IMR-90 (cell line): ENCODE results near the gene AP2A1. TPM values are rescaled to one million over a fixed set of nuclear protein-coding genes. Genes with fewer than 3 reads are reported as not detected.
A peak's percentile ranks its signal among the peaks of the same experiment; 100 is the strongest.

Experiments used
- ATAC-seq: fragments of 200-7000 bp; cut with Tn5 transposase; 2 replicates; pipeline ENCODE4 v1.9.1; 2020; ENCODE audit warnings: low read depth, mild to moderate bottlenecking, moderate library complexity
- BruUV-seq: library from RNA; stranded (reverse); fragments of 400-500 nt; replicated peaks from 2 replicates; lab custom pipeline; 2021; lab: Mats Ljungman, UMichigan
- CTCF ChIA-PET: fragments of 300-600 bp; formaldehyde crosslinking; extraction: SDS; loops from one replicate; lab custom pipeline; 2021; ENCODE audit warnings: antibody characterized with exemption; lab: Yijun Ruan, JAX
- POLR2A ChIA-PET: fragments of 300-600 bp; sonication (Branson Sonifier 250); formaldehyde crosslinking; loops from one replicate; lab custom pipeline; 2022; ENCODE audit warnings: antibody characterized with exemption; ENCODE audit not compliant: unreplicated experiment; lab: Charles Lee
- DNase-seq: peaks from one replicate; pipeline ENCODE4 v3.0.0; 2013
- H2AFZ ChIP-seq: replicated peaks from 2 replicates; pipeline ENCODE3; 2013; ENCODE audit warnings: low read length, mild to moderate bottlenecking; ENCODE audit not compliant: poor library complexity
- H2AK5ac ChIP-seq: 2 replicates; pipeline ENCODE4 v1.6.1; 2013; ENCODE audit warnings: low read depth, low read length, inconsistent platforms
- H2AK9ac ChIP-seq: replicated peaks from 2 replicates; pipeline ENCODE3; 2013; ENCODE audit warnings: mild to moderate bottlenecking, low read depth, low read length, moderate library complexity; ENCODE audit not compliant: poor library complexity
- H2BK120ac ChIP-seq: 2 replicates; pipeline ENCODE4 v1.6.1; 2013; ENCODE audit warnings: low read depth, low read length, inconsistent platforms
- H2BK15ac ChIP-seq: 3 replicates; pipeline ENCODE4 v1.6.1; 2013; ENCODE audit warnings: low read depth, low read length, inconsistent platforms
- H2BK20ac ChIP-seq: 2 replicates; pipeline ENCODE4 v1.6.1; 2013; ENCODE audit warnings: low read depth, mild to moderate bottlenecking, inconsistent platforms, low read length, moderate library complexity
- H2BK5ac ChIP-seq: 2 replicates; pipeline ENCODE4 v1.6.1; 2013; ENCODE audit warnings: mild to moderate bottlenecking, low read depth, low read length, inconsistent platforms; ENCODE audit not compliant: poor library complexity, severe bottlenecking
- H3K14ac ChIP-seq: replicated peaks from 2 replicates; pipeline ENCODE4 v1.6.1; 2013; ENCODE audit warnings: low read depth, low read length, inconsistent platforms
- H3K18ac ChIP-seq: 2 replicates; pipeline ENCODE4 v1.6.1; 2013; ENCODE audit warnings: low read depth, low read length, control low read depth
- H3K23ac ChIP-seq: 2 replicates; pipeline ENCODE4 v1.6.1; 2013; ENCODE audit warnings: low read depth, low read length, inconsistent platforms
- H3K27ac ChIP-seq: 2 replicates; pipeline ENCODE4 v1.5.1; 2013; ENCODE audit warnings: mild to moderate bottlenecking, control low read depth, low read length; ENCODE audit not compliant: insufficient read depth
- H3K27me3 ChIP-seq: 2 replicates; pipeline ENCODE4 v1.6.1; 2013; ENCODE audit warnings: low read length; ENCODE audit not compliant: control insufficient read depth, insufficient read depth
- H3K36me3 ChIP-seq: 2 replicates; pipeline ENCODE4 v1.6.1; 2013; ENCODE audit warnings: low read length, mixed read lengths; ENCODE audit not compliant: control insufficient read depth, insufficient read depth
- H3K4ac ChIP-seq: 2 replicates; pipeline ENCODE4 v1.6.1; 2013; ENCODE audit warnings: low read depth, low read length, inconsistent platforms
- H3K4me1 ChIP-seq: 2 replicates; pipeline ENCODE4 v1.6.1; 2013; ENCODE audit warnings: low read length, mixed read lengths; ENCODE audit not compliant: control insufficient read depth, insufficient read depth
- H3K4me2 ChIP-seq: 2 replicates; pipeline ENCODE4 v1.6.1; 2013; ENCODE audit warnings: low read depth, mild to moderate bottlenecking, control low read depth, low read length, moderate library complexity
- H3K4me3 ChIP-seq: 2 replicates; pipeline ENCODE4 v1.5.1; 2013; ENCODE audit warnings: low read depth, mild to moderate bottlenecking, control low read depth, low read length, moderate library complexity; ENCODE audit not compliant: insufficient read depth
- H3K56ac ChIP-seq: 2 replicates; pipeline ENCODE4 v1.6.1; 2013; ENCODE audit warnings: low read length, inconsistent platforms; ENCODE audit not compliant: insufficient read depth; ENCODE audit errors: extremely low read depth
- H3K79me1 ChIP-seq, 2 experiments: 2 replicates each; pipeline ENCODE4 v1.6.1; 2013; ENCODE audit warnings: low read length in 2 of 2, inconsistent platforms in 1 of 2, low read depth in 1 of 2
- H3K9ac ChIP-seq: 2 replicates; pipeline ENCODE4 v1.6.1; 2013; ENCODE audit warnings: low read depth, low read length, control low read depth
- H3K9me1 ChIP-seq: 2 replicates; pipeline ENCODE4 v1.6.1; 2013; ENCODE audit warnings: low read length, inconsistent platforms; ENCODE audit not compliant: insufficient read depth
- H3K9me3 ChIP-seq: 2 replicates; pipeline ENCODE4 v1.6.1; 2013; ENCODE audit warnings: low read length; ENCODE audit not compliant: control insufficient read depth, insufficient read depth
- H4K20me1 ChIP-seq: 2 replicates; pipeline ENCODE4 v1.6.1; 2013; ENCODE audit warnings: low read length, inconsistent platforms; ENCODE audit not compliant: insufficient read depth
- H4K5ac ChIP-seq: 2 replicates; pipeline ENCODE4 v1.6.1; 2013; ENCODE audit warnings: mild to moderate bottlenecking, low read depth, low read length, control low read depth
- H4K8ac ChIP-seq, 2 experiments: 2 replicates each; pipeline ENCODE4 v1.6.1; 2013; ENCODE audit warnings: low read depth in 2 of 2, low read length in 2 of 2, control low read depth in 1 of 2, inconsistent platforms in 1 of 2
- H4K91ac ChIP-seq: 2 replicates; pipeline ENCODE4 v1.6.1; 2013; ENCODE audit warnings: low read depth, low read length, inconsistent platforms; ENCODE audit not compliant: insufficient read depth
- CHD1 ChIP-seq: IDR thresholded peaks from 2 replicates; pipeline ENCODE4 v1.6.1; 2012; ENCODE audit warnings: low read depth, low read length, improper control_type of control experiment
- FOS ChIP-seq: fragments of 150-350 bp; IDR thresholded peaks from 2 replicates; pipeline ENCODE4 v1.6.1; 2016; ENCODE audit warnings: low read depth, low read length
- MAFK ChIP-seq: IDR thresholded peaks from 2 replicates; pipeline ENCODE4 v1.6.1; 2012; ENCODE audit warnings: low read depth, low read length, improper control_type of control experiment
- RAD21 ChIP-seq: IDR thresholded peaks from 2 replicates; pipeline ENCODE4 v1.6.1; 2012; ENCODE audit warnings: low read length, improper control_type of control experiment
- RFX5 ChIP-seq: IDR thresholded peaks from 2 replicates; pipeline ENCODE4 v1.8.0; 2012; ENCODE audit warnings: low read depth, mild to moderate bottlenecking, low read length, moderate library complexity
- WGBS, 2 experiments: methylation state at CpG; one replicate each; pipeline versions ENCODE4 v1.1.5 to v1.1.7; 2013; ENCODE audit warnings: missing lambda C conversion rate in 2 of 2; ENCODE audit not compliant: insufficient read length in 1 of 2; ENCODE audit errors: extremely low coverage in 2 of 2; 5-methylcytosine and 5-hydroxymethylcytosine counted together
- dilution Hi-C: fragments of 300-500 bp; cut with HindIII; formaldehyde crosslinking; loops from one replicate; pipeline ENCODE4 v1.14.3; 2018; ENCODE audit warnings: low sequenced_read_pairs; ENCODE audit not compliant: unreplicated experiment
- in situ Hi-C: fragments of 300-500 bp; cut with MboI; formaldehyde crosslinking; loops from 3 replicates; pipeline ENCODE4 v1.14.3; 2019; ENCODE audit warnings: low sequenced_read_pairs, inconsistent platforms, mixed read lengths
- intact Hi-C: fragments of 100-400 bp; cut with micrococcal nuclease; formaldehyde crosslinking; loops from 2 replicates; pipeline ENCODE4 v1.10.0; 2022
- polyA plus RNA-seq, 3 experiments: library from polyadenylated mRNA; depleted of rRNA; stranded (reverse); fragments of >200 nt; gene quantifications; 2 replicates each; pipeline ENCODE4 v1.2.3, GENCODE V29; 2012; ENCODE audit warnings: low replicate concordance in 1 of 3
- total RNA-seq: library from RNA; depleted of rRNA; stranded (reverse); fragments of >200 nt; gene quantifications from 2 replicates; pipeline ENCODE4 v1.2.3, GENCODE V29; 2012
- TF ChIP-seq, protein P1 (sequence below): fragments of 150-350 bp; IDR thresholded peaks from 2 replicates; pipeline ENCODE4 v1.6.1; 2016; ENCODE audit warnings: low read depth, mild to moderate bottlenecking, low read length, moderate library complexity, borderline replicate concordance
- TF ChIP-seq, protein P2 (sequence below): conservative IDR thresholded peaks from 2 replicates; pipeline ENCODE4 v1.5.1; 2012; ENCODE audit warnings: mild to moderate bottlenecking, low read depth, low read length, improper control_type of control experiment

The AP2A1 gene
- total and polyA plus RNA-seq, 2 of the 4 experiments (the other 2 are of a cell fraction) = 40.7 to 122 TPM

DNA sequence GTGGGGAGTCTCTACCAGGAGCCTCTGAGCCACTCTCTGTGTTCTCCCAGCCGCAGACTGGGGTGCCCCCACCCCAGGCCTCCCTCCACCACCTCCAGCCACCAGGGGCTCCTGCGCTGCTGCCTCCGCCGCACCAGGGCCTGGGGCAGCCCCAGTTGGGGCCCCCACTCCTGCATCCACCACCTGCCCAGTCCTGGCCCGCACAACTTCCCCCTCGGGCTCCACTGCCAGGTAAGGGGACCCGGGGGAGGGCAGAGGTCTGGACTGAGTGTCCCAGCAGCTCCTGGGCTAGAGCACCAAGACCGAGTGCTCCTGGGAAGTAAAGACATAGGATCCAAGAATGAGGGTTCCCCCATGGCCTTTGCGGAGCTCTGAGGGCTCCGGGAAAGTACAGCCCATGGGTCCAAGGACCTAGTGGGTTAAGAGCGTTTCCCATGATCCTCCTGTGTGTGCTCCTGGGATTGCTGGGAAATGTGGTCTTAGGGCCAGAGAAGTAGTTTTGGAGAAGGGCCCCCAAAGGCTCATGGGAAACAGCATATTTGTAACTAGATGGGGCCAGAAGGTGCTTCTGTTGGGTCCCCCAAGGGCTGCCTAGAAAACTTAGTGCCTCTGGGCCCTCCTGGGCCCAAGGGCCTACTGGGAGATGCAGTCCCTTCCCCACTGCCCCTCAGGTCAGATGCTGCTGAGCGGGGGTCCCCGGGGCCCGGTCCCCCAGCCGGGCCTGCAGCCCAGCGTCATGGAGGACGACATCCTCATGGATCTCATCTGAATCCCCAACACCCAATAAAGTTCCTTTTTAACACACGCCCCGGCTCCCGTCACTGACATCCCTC, 69.6 kb downstream of the AP2A1 start:
- in situ Hi-C loops (no loop called here), intact Hi-C loops (no loop called here), dilution Hi-C loops (no loop called here)
- no peak for ATAC-seq
- Histone ChIP-seq H3K14ac (no peak overlapping the region), H2BK20ac (no peak overlapping the region), H2BK15ac (no peak overlapping the region), H3K36me3 (peaks cover 76% of the 10 kb centered on the region), H3K4me2 (no peak overlapping the region), H3K27me3 (no peaks in the 10 kb centered on the region), H2AK9ac (peak overlapping the region; percentile 74), H3K9me1 (peaks cover 4% of the 10 kb centered on the region; the same call in 1 of the 2 replicates), H3K23ac (no peak overlapping the region), H3K9ac (no peak overlapping the region), H3K56ac (no peak overlapping the region), H3K4ac (no peak overlapping the region), H3K18ac (no peak overlapping the region), H3K4me1 (no peaks in the 10 kb centered on the region), H4K5ac (no peak overlapping the region), H4K20me1 (no peaks in the 10 kb centered on the region; the same call in 1 of the 2 replicates), H3K27ac (no peak overlapping the region), H2BK120ac (no peak overlapping the region), H3K9me3 (no peaks in the 10 kb centered on the region), H4K8ac (no peak overlapping the region), H2AFZ (no peak overlapping the region), H3K79me1 (peaks cover 0 to 24% of the 10 kb centered on the region in 2 experiments; a peak in 2 of 4 replicates), H3K4me3 (no peak overlapping the region), H2BK5ac (no peak overlapping the region), H4K91ac (no peak overlapping the region), H2AK5ac (no peak overlapping the region)
- TF ChIP-seq RFX5 = no peak
- TF ChIP-seq MAFK = no peak
- no peak for TF ChIP-seq FOS
- TF ChIP-seq CHD1 = no peak
- TF ChIP-seq, protein P1, sequence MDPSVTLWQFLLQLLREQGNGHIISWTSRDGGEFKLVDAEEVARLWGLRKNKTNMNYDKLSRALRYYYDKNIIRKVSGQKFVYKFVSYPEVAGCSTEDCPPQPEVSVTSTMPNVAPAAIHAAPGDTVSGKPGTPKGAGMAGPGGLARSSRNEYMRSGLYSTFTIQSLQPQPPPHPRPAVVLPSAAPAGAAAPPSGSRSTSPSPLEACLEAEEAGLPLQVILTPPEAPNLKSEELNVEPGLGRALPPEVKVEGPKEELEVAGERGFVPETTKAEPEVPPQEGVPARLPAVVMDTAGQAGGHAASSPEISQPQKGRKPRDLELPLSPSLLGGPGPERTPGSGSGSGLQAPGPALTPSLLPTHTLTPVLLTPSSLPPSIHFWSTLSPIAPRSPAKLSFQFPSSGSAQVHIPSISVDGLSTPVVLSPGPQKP = no peak
- TF ChIP-seq, protein P2, sequence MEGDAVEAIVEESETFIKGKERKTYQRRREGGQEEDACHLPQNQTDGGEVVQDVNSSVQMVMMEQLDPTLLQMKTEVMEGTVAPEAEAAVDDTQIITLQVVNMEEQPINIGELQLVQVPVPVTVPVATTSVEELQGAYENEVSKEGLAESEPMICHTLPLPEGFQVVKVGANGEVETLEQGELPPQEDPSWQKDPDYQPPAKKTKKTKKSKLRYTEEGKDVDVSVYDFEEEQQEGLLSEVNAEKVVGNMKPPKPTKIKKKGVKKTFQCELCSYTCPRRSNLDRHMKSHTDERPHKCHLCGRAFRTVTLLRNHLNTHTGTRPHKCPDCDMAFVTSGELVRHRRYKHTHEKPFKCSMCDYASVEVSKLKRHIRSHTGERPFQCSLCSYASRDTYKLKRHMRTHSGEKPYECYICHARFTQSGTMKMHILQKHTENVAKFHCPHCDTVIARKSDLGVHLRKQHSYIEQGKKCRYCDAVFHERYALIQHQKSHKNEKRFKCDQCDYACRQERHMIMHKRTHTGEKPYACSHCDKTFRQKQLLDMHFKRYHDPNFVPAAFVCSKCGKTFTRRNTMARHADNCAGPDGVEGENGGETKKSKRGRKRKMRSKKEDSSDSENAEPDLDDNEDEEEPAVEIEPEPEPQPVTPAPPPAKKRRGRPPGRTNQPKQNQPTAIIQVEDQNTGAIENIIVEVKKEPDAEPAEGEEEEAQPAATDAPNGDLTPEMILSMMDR = no peak
- no peak for TF ChIP-seq RAD21
- WGBS, 2 experiments = 90% methylated on average over 4 of the region's 20 CpGs; no CpG with 5 or more reads in 1 of the 2 experiments
- ChIA-PET CTCF (no interaction called here), POLR2A (no interaction called here)
- BruUV-seq = no TSS peak
- no peak for DNase-seq
